ENCODE results near the gene RELN.

DNA sequence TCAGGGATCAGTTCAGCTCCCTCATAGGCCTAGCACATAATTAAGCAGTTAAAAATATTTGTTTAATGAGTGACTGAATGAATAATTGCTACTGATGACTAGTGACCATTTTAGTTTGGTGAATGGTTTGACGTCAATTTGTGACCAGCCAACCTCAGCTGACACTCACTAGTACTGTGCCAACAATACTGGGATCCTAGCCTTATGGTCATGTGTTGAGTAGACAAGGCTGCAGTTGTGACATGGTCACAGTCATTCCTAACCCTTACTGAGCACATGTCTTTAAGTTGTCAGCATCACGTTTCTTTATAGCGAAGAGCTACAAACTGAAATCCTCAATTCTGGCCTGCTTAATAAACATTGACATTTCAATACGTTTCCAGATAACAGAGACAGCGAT, 456.5 kb downstream of the RELN start:
- TF ChIP-seq, protein P1, sequence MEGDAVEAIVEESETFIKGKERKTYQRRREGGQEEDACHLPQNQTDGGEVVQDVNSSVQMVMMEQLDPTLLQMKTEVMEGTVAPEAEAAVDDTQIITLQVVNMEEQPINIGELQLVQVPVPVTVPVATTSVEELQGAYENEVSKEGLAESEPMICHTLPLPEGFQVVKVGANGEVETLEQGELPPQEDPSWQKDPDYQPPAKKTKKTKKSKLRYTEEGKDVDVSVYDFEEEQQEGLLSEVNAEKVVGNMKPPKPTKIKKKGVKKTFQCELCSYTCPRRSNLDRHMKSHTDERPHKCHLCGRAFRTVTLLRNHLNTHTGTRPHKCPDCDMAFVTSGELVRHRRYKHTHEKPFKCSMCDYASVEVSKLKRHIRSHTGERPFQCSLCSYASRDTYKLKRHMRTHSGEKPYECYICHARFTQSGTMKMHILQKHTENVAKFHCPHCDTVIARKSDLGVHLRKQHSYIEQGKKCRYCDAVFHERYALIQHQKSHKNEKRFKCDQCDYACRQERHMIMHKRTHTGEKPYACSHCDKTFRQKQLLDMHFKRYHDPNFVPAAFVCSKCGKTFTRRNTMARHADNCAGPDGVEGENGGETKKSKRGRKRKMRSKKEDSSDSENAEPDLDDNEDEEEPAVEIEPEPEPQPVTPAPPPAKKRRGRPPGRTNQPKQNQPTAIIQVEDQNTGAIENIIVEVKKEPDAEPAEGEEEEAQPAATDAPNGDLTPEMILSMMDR (IDR thresholded peaks at IDR 0.05) = no peak
- no peak for TF ChIP-seq POLR2A (IDR thresholded peaks at IDR 0.05)

Data from lower leg skin (tissue), 3 donors.